Tibial nerve (tissue), 4 donors: Measurements from ENCODE around the gene NT5C2.
"Not testable (repeated sequence)": the region's sequence is repeated elsewhere in the genome, so short reads cannot be mapped to it uniquely, and the experiment has no call there.

Experiments used
- EP300 ChIP-seq, 2 donors: sonication (generic); formaldehyde crosslinking; IDR thresholded peaks; one replicate each; pipeline ENCODE4 v1.6.1; 2017; ENCODE audit warnings: antibody characterized with exemption in 2 of 2, mild to moderate bottlenecking in 1 of 2
- POLR2A ChIP-seq, 2 donors: fragments of 450-650 bp; IDR thresholded peaks; one replicate each; pipeline ENCODE4 v1.6.1; 2017; ENCODE audit warnings: antibody characterized with exemption in 2 of 2, mild to moderate bottlenecking in 2 of 2, moderate library complexity in 2 of 2
- TF ChIP-seq, protein P1 (sequence below), 5 experiments: fragments of 200-600 bp in 3 of 5; fragments of 450-650 bp in 2 of 5; sonication (generic) in 3 of 5; IDR thresholded peaks; one replicate each; pipeline ENCODE4 v1.5.1; 2016 to 2019; ENCODE audit warnings: antibody characterized with exemption in 5 of 5, mild to moderate bottlenecking in 3 of 5, moderate library complexity in 2 of 5

DNA sequence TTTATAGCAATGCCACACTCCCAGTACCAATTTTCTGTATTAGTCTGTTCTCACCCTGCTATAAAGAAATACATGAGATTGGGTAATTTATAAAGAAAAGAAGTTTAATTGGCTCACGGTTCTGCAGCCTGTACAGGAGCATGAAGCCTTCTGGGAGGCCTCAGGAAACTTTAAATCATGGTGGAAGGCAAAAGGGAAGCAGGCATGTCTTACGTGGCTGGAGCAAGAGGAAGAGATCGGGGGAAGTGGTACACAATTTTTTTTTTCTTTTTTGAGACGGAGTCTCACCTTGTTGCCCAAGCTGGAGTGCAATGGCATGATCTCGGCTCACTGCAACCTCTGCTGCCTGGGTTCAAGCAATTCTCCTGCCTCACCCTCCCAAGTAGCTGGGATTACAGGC lies 31.6 kb upstream of the NT5C2 start:
- TF ChIP-seq, protein P1, sequence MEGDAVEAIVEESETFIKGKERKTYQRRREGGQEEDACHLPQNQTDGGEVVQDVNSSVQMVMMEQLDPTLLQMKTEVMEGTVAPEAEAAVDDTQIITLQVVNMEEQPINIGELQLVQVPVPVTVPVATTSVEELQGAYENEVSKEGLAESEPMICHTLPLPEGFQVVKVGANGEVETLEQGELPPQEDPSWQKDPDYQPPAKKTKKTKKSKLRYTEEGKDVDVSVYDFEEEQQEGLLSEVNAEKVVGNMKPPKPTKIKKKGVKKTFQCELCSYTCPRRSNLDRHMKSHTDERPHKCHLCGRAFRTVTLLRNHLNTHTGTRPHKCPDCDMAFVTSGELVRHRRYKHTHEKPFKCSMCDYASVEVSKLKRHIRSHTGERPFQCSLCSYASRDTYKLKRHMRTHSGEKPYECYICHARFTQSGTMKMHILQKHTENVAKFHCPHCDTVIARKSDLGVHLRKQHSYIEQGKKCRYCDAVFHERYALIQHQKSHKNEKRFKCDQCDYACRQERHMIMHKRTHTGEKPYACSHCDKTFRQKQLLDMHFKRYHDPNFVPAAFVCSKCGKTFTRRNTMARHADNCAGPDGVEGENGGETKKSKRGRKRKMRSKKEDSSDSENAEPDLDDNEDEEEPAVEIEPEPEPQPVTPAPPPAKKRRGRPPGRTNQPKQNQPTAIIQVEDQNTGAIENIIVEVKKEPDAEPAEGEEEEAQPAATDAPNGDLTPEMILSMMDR (IDR thresholded peaks at IDR 0.05): not testable (repeated sequence)
- not testable (repeated sequence) for TF ChIP-seq POLR2A, EP300 (IDR thresholded peaks at IDR 0.05)
